Epithelial cell of proximal tubule (primary cell): ENCODE data around the gene SEMA7A. TPM values are rescaled to one million over a fixed set of nuclear protein-coding genes. Genes with fewer than 3 reads are reported as not detected.

Source experiments
- DNase-seq: peaks from one replicate; pipeline ENCODE4 v3.0.0-alpha.2; 2011; ENCODE audit warnings: low read depth
- H3K4me3 ChIP-seq: 2 replicates; pipeline ENCODE4 v1.5.1; 2011; ENCODE audit warnings: low read depth, mild to moderate bottlenecking, low read length
- total RNA-seq: library from RNA; depleted of rRNA; stranded (reverse); fragments of >200 nt; gene quantifications from 2 replicates; pipeline ENCODE4 v1.2.3, GENCODE V29; 2015
- TF ChIP-seq, protein P1 (sequence below): conservative IDR thresholded peaks from 2 replicates; pipeline ENCODE4 v1.5.1; 2012; ENCODE audit warnings: low read depth, mild to moderate bottlenecking, low read length

SEMA7A gene
- total RNA-seq, 1 donor from 2014 or later: 113 TPM

DNA sequence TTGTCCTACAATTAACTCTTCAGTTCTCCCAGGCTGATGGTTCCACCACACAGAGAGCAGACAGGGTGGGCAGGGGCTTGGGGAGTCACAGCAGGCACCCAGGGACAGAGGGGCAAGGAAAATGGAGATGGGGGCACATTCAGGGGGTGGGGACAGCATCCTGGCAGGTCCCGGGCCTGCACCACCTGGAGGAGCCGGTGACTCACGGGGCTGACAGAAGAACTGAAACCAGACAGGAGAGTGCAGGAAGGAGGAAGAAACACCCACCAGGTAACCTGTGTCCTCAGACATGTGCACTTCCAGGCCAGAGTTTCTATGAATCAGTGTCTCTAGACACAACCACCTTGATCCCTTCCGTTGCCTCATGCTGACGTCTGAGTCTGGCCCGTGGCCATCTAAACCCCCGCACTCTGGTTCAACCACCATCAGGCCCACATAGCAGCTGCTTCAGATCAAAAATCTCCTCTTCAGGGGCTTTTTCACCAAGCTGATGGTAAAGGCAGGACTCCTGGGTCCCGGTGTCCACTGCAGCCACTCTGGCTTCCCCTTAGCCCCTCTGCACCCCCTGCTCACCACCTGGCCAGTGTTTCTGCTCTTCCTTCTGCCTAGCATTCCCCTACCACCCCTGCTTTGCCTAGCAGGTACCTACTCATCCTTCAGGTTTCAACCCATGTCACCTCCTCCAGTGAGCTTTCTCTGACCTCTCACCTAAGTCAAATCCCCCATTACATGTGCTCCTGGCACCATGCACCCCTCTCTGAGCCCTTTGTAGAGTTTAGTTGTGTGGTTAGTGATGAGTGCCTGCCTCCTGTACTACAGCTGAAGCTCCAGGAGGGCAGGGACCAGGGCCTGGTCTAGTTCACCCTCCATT lies 49.8 kb downstream of the SEMA7A start:
- TF ChIP-seq, protein P1, sequence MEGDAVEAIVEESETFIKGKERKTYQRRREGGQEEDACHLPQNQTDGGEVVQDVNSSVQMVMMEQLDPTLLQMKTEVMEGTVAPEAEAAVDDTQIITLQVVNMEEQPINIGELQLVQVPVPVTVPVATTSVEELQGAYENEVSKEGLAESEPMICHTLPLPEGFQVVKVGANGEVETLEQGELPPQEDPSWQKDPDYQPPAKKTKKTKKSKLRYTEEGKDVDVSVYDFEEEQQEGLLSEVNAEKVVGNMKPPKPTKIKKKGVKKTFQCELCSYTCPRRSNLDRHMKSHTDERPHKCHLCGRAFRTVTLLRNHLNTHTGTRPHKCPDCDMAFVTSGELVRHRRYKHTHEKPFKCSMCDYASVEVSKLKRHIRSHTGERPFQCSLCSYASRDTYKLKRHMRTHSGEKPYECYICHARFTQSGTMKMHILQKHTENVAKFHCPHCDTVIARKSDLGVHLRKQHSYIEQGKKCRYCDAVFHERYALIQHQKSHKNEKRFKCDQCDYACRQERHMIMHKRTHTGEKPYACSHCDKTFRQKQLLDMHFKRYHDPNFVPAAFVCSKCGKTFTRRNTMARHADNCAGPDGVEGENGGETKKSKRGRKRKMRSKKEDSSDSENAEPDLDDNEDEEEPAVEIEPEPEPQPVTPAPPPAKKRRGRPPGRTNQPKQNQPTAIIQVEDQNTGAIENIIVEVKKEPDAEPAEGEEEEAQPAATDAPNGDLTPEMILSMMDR: no peak
- H3K4me3 ChIP-seq: no peak overlapping the region
- no peak for DNase-seq

DNA sequence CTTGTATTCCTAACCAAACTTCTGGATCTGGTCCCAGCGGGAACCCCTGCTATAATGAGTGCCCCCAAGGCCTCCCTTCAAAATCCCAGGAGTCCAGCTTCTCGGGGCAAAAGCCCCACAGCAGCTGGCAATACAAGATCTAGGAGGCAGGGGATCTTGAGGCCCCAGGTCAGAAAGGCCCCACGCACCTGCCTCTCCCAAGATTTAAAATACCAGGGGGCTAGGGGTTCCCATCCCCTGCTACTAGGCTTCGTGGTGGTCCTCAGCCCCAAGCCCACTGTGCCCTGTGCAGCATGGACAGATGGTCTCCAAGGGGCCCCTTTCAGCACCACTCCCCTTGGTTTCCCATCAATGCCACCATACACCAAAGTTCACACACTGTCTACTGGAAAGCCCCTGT lies 50.5 kb downstream of the SEMA7A start:
- no peak overlapping the region for H3K4me3 ChIP-seq
- DNase-seq: no peak
- TF ChIP-seq, protein P1: no peak

DNA sequence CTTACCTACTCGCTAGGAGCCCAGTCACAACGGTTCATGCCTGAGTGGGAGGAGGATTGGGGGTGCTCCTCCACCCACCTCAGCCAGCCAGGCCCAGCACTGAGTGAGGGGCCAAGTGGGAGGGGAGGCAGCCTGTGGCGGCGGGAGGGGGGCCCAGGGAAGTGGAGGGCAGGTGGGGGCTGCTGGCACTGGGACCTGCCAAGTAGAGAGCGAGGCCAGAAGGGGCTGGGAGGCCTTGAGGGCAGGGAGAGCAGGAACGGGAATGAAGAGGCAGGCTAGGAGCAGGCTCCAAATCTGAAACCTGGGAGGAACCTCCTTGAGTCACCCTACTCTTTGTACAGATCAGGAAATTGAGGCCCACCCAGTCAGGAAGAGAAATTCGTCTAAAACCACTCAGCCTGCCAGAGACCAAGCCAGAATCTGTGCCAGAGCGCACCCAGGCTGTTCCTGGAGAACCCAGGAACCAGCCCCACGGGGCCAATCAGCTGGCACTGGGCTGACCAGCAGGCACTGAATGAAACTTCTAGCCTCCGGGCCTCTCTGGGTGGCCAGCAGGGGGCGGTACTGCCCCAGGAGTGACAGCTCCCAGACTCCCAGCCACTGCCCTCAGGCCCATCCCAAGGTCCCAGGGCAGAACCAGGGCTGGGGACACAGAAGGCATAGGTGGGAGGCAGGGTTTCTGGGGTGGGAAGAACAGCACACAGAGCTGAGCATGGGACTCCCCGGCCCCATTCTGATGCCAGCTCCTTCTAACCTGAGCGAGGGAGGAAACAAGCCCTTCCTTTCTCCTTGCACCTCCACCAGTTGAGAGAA lies 51.5 kb downstream of the SEMA7A start:
- TF ChIP-seq, protein P1: peak; percentile 96
- H3K4me3 ChIP-seq: no peak overlapping the region
- no peak for DNase-seq

DNA sequence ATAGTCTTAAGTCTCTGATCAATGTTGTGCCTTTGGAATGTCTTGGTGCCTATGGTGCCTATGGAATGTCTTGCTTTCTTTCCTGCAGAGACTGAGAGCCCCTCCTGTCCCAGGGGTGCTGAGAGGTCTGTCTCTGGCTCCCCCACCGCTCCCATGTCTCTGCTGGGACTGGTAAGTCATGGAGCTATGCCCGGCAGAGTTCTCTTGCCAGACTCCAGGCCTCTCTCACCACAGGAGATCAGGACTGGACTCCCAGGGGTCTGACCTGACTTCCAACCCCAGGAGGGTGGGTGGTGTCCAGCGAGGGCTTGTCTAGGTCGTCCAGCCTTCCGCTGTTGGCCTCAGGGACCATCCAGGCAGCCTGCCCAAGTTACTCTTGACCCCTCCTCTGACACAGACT lies 52.3 kb downstream of the SEMA7A start:
- no peak for DNase-seq
- no peak overlapping the region for H3K4me3 ChIP-seq
- TF ChIP-seq, protein P1: no peak

DNA sequence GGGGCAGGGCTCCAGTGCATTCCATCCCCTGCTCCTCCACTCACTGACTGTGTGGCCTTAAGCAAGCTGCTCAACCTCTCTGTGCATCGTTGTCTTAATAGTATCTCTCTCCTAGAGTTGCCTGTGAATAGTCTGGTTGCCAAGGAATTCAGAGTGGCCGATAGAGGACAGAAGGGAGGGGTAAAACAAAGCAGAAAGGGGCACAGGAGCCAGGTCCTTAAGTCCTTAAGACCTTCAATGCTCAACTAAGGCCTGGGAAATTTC lies 52.6 kb downstream of the SEMA7A start:
- TF ChIP-seq, protein P1: no peak
- H3K4me3 ChIP-seq: no peak overlapping the region
- DNase-seq: no peak

DNA sequence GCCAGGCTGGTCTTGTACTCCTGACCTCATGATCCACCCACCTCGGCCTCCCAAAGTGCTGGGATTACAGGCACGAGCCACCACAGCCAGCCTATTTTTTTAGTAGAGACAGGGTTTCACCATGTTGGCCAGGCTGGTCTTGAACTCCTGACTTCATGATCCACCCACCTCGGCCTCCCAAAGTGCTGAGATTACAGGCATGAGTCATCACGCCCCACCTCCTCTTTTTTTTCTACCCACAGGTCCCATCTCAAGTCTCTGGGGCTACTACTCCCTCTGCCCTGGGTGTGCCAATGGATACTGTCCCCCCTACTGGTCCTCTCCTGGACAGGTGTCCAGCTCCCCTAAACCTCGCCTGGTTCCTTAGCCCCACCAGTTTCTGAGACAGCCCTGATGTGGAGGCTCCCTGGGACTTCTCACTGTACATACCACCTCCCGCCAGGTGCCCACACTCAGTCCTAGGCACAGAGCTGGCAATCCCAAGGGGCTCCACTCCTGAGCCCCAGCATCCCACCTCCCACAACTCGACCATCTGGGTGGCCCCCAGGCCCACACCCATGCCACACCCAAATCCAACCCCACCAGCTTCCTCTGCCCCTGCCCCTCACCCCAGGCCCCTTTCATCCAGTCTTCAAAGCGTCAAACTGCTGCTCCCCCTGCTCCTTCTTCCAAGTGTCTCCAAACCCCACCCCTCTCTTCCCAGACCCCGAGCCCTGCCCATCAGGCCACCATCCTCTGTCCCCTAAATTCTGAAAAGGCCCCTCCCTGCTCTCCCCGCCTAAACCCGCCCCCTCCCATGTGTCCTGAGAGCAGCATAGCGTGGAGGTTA lies 53.2 kb downstream of the SEMA7A start:
- TF ChIP-seq, protein P1: no peak
- no peak for DNase-seq
- no peak overlapping the region for H3K4me3 ChIP-seq
